Activated CD4-positive, alpha-beta memory T cell treated with anti-CD3 and anti-CD28 coated beads, Interleukin-2, amount 10 ng/mL, durations not matched to agents 7 days and 5 days (primary cell): ENCODE data around the gene SMARCD1. TPM values are rescaled to one million over a fixed set of nuclear protein-coding genes. Genes with fewer than 3 reads are reported as not detected.
"Not testable (repeated sequence)": the region's sequence is repeated elsewhere in the genome, so short reads cannot be mapped to it uniquely, and the experiment has no call there.

Experiments
- CTCF ChIA-PET: fragments of 350-600 bp; sonication (Branson Sonifier 250); formaldehyde crosslinking; loops from one replicate; lab custom pipeline; 2021; ENCODE audit warnings: antibody characterized with exemption, inconsistent platforms; lab: Charles Lee
- POLR2A ChIA-PET: fragments of 350-600 bp; sonication (Branson Sonifier 250); formaldehyde crosslinking; loops from one replicate; lab custom pipeline; 2021; ENCODE audit warnings: antibody characterized with exemption; lab: Charles Lee
- DNase-seq: peaks from one replicate; pipeline ENCODE4 v3.0.0-alpha.2; 2020
- H3K27ac Mint-ChIP-seq: one replicate; pipeline ENCODE4 v1.8.0; 2021; ENCODE audit warnings: mild to moderate bottlenecking, mixed read lengths
- H3K27me3 Mint-ChIP-seq: one replicate; pipeline ENCODE4 v1.8.0; 2021; ENCODE audit warnings: mixed read lengths
- H3K36me3 Mint-ChIP-seq: one replicate; pipeline ENCODE4 v1.8.0; 2021; ENCODE audit warnings: low read depth, mixed read lengths
- H3K4me1 Mint-ChIP-seq: one replicate; pipeline ENCODE4 v1.8.0; 2021; ENCODE audit warnings: mixed read lengths
- H3K4me3 Mint-ChIP-seq: one replicate; pipeline ENCODE4 v1.8.0; 2021; ENCODE audit warnings: mild to moderate bottlenecking, mixed read lengths
- H3K9me3 Mint-ChIP-seq: one replicate; pipeline ENCODE4 v1.8.0; 2021; ENCODE audit warnings: mixed read lengths
- total RNA-seq, 2 experiments: library from RNA; stranded (reverse); gene quantifications; one replicate each; pipeline ENCODE4 v1.2.3, GENCODE V29; 2021

Gene SMARCD1
- total RNA-seq, 2 experiments from 2014 or later = 57.3 to 63.3 TPM

- peak overlapping the region; percentile 43 for H3K27ac Mint-ChIP-seq
- POLR2A ChIA-PET = interaction anchor here (1.1 to 2.2 kb wide), 5 partner anchors 29 to 680 kb away, joined by 3 to 7 read pairs (median 3); partner anchors contain the start of genes ATF1, CERS5 and COX14
These were observed 1.8 kb upstream of the SMARCD1 start for GRCh38 chr12:50083301-50083700.

GRCh38 chr12:50084409-50084774, 750 bp upstream of the SMARCD1 start:
- Mint-ChIP-seq H3K4me3 (peak overlapping the region; percentile 88), H3K27ac (peak overlapping the region; percentile 88), H3K4me1 (peaks cover 41% of the 10 kb centered on the region), H3K36me3 (peaks cover 29% of the 10 kb centered on the region)
- not testable (repeated sequence) for H3K9me3 Mint-ChIP-seq, DNase-seq, H3K27me3 Mint-ChIP-seq
- ChIA-PET POLR2A (interaction anchor here (0.6 to 2.7 kb wide), 23 partner anchors 8 to 322 kb away, joined by 3 to 48 read pairs (median 4); partner anchors contain the start of genes ASIC1, CERS5, COX14 and GPD1), CTCF (interaction anchor here (0.8 to 13.1 kb wide), 20 partner anchors 8 to 349 kb away, joined by 3 to 181 read pairs (median 6); partner anchors contain the start of genes CERS5, COX14, GPD1 and RACGAP1)

More at GRCh38 chr12:50083301-50083700, 1.8 kb upstream of the SMARCD1 start:
- Mint-ChIP-seq H3K9me3 (no peaks in the 10 kb centered on the region), H3K36me3 (peaks cover 18% of the 10 kb centered on the region), H3K27me3 (no peaks in the 10 kb centered on the region), H3K4me3 (peak overlapping the region; percentile 70), H3K4me1 (peaks cover 34% of the 10 kb centered on the region)
- CTCF ChIA-PET = interaction anchor here (0.7 to 13.1 kb wide), 7 partner anchors 8 to 138 kb away, joined by 3 to 181 read pairs (median 3); partner anchors contain the start of gene COX14
- DNase-seq = no peak

GRCh38 chr12:50085615-50086072, 502 bp downstream of the SMARCD1 start:
- Mint-ChIP-seq H3K36me3 (peaks cover 40% of the 10 kb centered on the region), H3K27ac (peak overlapping the region; percentile 71), H3K4me1 (peaks cover 41% of the 10 kb centered on the region), H3K27me3 (no peaks in the 10 kb centered on the region), H3K4me3 (peak overlapping the region; percentile 88), H3K9me3 (no peaks in the 10 kb centered on the region)
- no peak for DNase-seq
- CTCF ChIA-PET = interaction anchor here (0.6 to 13.1 kb wide), 15 partner anchors 10 to 119 kb away, joined by 3 to 181 read pairs (median 6); partner anchors contain the start of genes COX14, GPD1 and RACGAP1
- POLR2A ChIA-PET = interaction anchor here (0.6 to 2.7 kb wide), 16 partner anchors 9 to 955 kb away, joined by 3 to 48 read pairs (median 4); partner anchors contain the start of genes CERS5, COX14, GPD1 and RACGAP1

- H3K9me3 Mint-ChIP-seq = no peaks in the 10 kb centered on the region
- no peak for DNase-seq
- H3K27me3 Mint-ChIP-seq = no peaks in the 10 kb centered on the region
- peak overlapping the region; percentile 71 for H3K27ac Mint-ChIP-seq
- peak overlapping the region; percentile 88 for H3K4me3 Mint-ChIP-seq
- ChIA-PET POLR2A (interaction anchor here (0.6 to 2.7 kb wide), 7 partner anchors 8 to 955 kb away, joined by 3 to 48 read pairs (median 9); partner anchors contain the start of genes CERS5, COX14, RACGAP1 and TUBA1B), CTCF (interaction anchor here (0.5 to 13.1 kb wide), 7 partner anchors 12 to 119 kb away, joined by 3 to 181 read pairs (median 9); partner anchors contain the start of gene COX14)
- H3K36me3 Mint-ChIP-seq = peaks cover 43% of the 10 kb centered on the region
- peaks cover 41% of the 10 kb centered on the region for H3K4me1 Mint-ChIP-seq
These were observed 1.0 kb downstream of the SMARCD1 start for GRCh38 chr12:50086148-50086547.

- peak overlapping the region; percentile 49 for H3K27ac Mint-ChIP-seq
- no peak overlapping the region for H3K4me3 Mint-ChIP-seq
- no peaks in the 10 kb centered on the region for H3K27me3 Mint-ChIP-seq
- ChIA-PET POLR2A (interaction anchor here (0.6 to 2.6 kb wide), 3 partner anchors 14 to 222 kb away, joined by 3 to 13 read pairs (median 3); partner anchors contain the start of gene COX14), CTCF (interaction anchor here (1.2 to 13.1 kb wide), 7 partner anchors 9 to 227 kb away, joined by 3 to 181 read pairs (median 5); partner anchors contain the start of gene COX14)
- DNase-seq = no peak
- peaks cover 47% of the 10 kb centered on the region for H3K36me3 Mint-ChIP-seq
- H3K9me3 Mint-ChIP-seq = no peaks in the 10 kb centered on the region
- H3K4me1 Mint-ChIP-seq = peaks cover 41% of the 10 kb centered on the region
These were observed 2.0 kb downstream of the SMARCD1 start for GRCh38 chr12:50087151-50087550.

- no peaks in the 10 kb centered on the region for H3K9me3 Mint-ChIP-seq
- CTCF ChIA-PET = interaction anchor here (0.6 to 13.1 kb wide), 8 partner anchors 9 to 227 kb away, joined by 3 to 181 read pairs (median 4); partner anchors contain the start of genes CERS5 and COX14
- POLR2A ChIA-PET = interaction anchor here (0.6 to 2.6 kb wide), 3 partner anchors 13 to 221 kb away, joined by 3 to 13 read pairs (median 3); partner anchors contain the start of gene COX14
- H3K4me1 Mint-ChIP-seq = peaks cover 41% of the 10 kb centered on the region
- H3K27me3 Mint-ChIP-seq = no peaks in the 10 kb centered on the region
- DNase-seq = no peak
- H3K4me3 Mint-ChIP-seq = no peak overlapping the region
- H3K27ac Mint-ChIP-seq = peak overlapping the region; percentile 49
- H3K36me3 Mint-ChIP-seq = peaks cover 47% of the 10 kb centered on the region
These were observed 2.9 kb downstream of the SMARCD1 start for GRCh38 chr12:50087995-50088394.

GRCh38 chr12:50088577-50089335, 3.6 kb downstream of the SMARCD1 start:
- peak; percentile 62 for DNase-seq
- Mint-ChIP-seq H3K27me3 (no peaks in the 10 kb centered on the region), H3K27ac (peak overlapping the region; percentile 49), H3K36me3 (peaks cover 50% of the 10 kb centered on the region), H3K4me1 (peaks cover 37% of the 10 kb centered on the region), H3K4me3 (no peak overlapping the region), H3K9me3 (no peaks in the 10 kb centered on the region)
- ChIA-PET POLR2A (interaction anchor here (1.6 to 2.6 kb wide), 2 partner anchors 12 to 23 kb away, joined by 3 to 13 read pairs; partner anchors contain the start of gene COX14), CTCF (interaction anchor here (0.6 to 13.1 kb wide), 14 partner anchors 8 to 347 kb away, joined by 3 to 181 read pairs (median 4); partner anchors contain the start of genes CERS5, COX14 and TMBIM6)

- peaks cover 58% of the 10 kb centered on the region for H3K36me3 Mint-ChIP-seq
- no peak for DNase-seq
- no peaks in the 10 kb centered on the region for H3K9me3 Mint-ChIP-seq
- no peaks in the 10 kb centered on the region for H3K27me3 Mint-ChIP-seq
- H3K27ac Mint-ChIP-seq = no peak overlapping the region
- POLR2A ChIA-PET = no interaction called here
- CTCF ChIA-PET = interaction anchor here (0.8 to 13.1 kb wide), 13 partner anchors 14 to 1262 kb away, joined by 3 to 181 read pairs (median 4); partner anchors contain the start of gene COX14
- H3K4me1 Mint-ChIP-seq = peaks cover 34% of the 10 kb centered on the region
- H3K4me3 Mint-ChIP-seq = no peak overlapping the region
These were observed 4.6 kb downstream of the SMARCD1 start for GRCh38 chr12:50089730-50090129.

- ChIA-PET POLR2A (no interaction called here), CTCF (interaction anchor here (0.8 to 13.1 kb wide), 7 partner anchors 16 to 1261 kb away, joined by 3 to 181 read pairs (median 5); partner anchors contain the start of gene COX14)
- no peak for DNase-seq
- no peaks in the 10 kb centered on the region for H3K9me3 Mint-ChIP-seq
- H3K27ac Mint-ChIP-seq = no peak overlapping the region
- H3K4me1 Mint-ChIP-seq = peaks cover 31% of the 10 kb centered on the region
- H3K36me3 Mint-ChIP-seq = peaks cover 65% of the 10 kb centered on the region
- no peaks in the 10 kb centered on the region for H3K27me3 Mint-ChIP-seq
- no peak overlapping the region for H3K4me3 Mint-ChIP-seq
These were observed 5.2 kb downstream of the SMARCD1 start for GRCh38 chr12:50090391-50090790.

GRCh38 chr12:50097952-50098351, 12.8 kb downstream of the SMARCD1 start:
- no peak for DNase-seq

GRCh38 chr12:50099302-50100008, 14.3 kb downstream of the SMARCD1 start:
- no peak overlapping the region for H3K4me3 Mint-ChIP-seq
- POLR2A ChIA-PET = no interaction called here

More at GRCh38 chr12:50097952-50098351, 12.8 kb downstream of the SMARCD1 start:
- ChIA-PET POLR2A (interaction anchor here (2.3 kb wide), 1 partner anchor 12 kb away, joined by 6 read pairs; no protein-coding TSS in a partner anchor), CTCF (interaction anchor here (0.7 to 6.5 kb wide), 3 partner anchors 13 to 994 kb away, joined by 3 to 57 read pairs (median 26); partner anchors contain the start of gene COX14)
- Mint-ChIP-seq H3K36me3 (peaks cover 74% of the 10 kb centered on the region), H3K4me3 (no peak overlapping the region), H3K27me3 (no peaks in the 10 kb centered on the region), H3K27ac (no peak overlapping the region), H3K9me3 (no peaks in the 10 kb centered on the region), H3K4me1 (no peaks in the 10 kb centered on the region)

More at GRCh38 chr12:50099302-50100008, 14.3 kb downstream of the SMARCD1 start:
- Mint-ChIP-seq H3K27ac (no peak overlapping the region), H3K36me3 (peaks cover 66% of the 10 kb centered on the region), H3K9me3 (no peaks in the 10 kb centered on the region), H3K27me3 (no peaks in the 10 kb centered on the region), H3K4me1 (no peaks in the 10 kb centered on the region)
- DNase-seq = no peak
- CTCF ChIA-PET = interaction anchor here (6.5 kb wide), 1 partner anchor 12 kb away, joined by 57 read pairs; the partner anchor contains the start of gene COX14
